Neural cell (in vitro differentiated cells): Measurements from ENCODE around the gene DUSP7. TPM values are rescaled to one million over a fixed set of nuclear protein-coding genes. Genes with fewer than 3 reads are reported as not detected.

Source experiments
- H2AFZ ChIP-seq: fragments of 200-600, 300-800 bp; sonication (generic), shearing (Covaris generic); 2 replicates; pipeline ENCODE4 v1.6.0; 2014; ENCODE audit warnings: low read depth, mild to moderate bottlenecking, antibody characterized with exemption, low read length, moderate library complexity
- H3F3A ChIP-seq: fragments of 200-600 bp; shearing (Covaris generic); 2 replicates; pipeline ENCODE4 v1.6.1; 2016; ENCODE audit warnings: mild to moderate bottlenecking, moderate library complexity, mixed read lengths, antibody characterized with exemption, low read length; ENCODE audit not compliant: insufficient read depth, poor library complexity, severe bottlenecking
- H3K27ac ChIP-seq: fragments of 200-600, 300-800 bp; sonication (generic), shearing (Covaris generic); 2 replicates; pipeline ENCODE4 v1.5.1; 2014; ENCODE audit warnings: mild to moderate bottlenecking, low read length, moderate library complexity
- H3K27me3 ChIP-seq: fragments of 300-800, 200-600 bp; sonication (generic), shearing (Covaris generic); 2 replicates; pipeline ENCODE4 v1.6.0; 2014; ENCODE audit warnings: mild to moderate bottlenecking, low read depth, low read length, moderate library complexity; ENCODE audit not compliant: insufficient read depth
- H3K36me3 ChIP-seq: fragments of 300-800, 200-600 bp; sonication (generic), shearing (Covaris generic); 2 replicates; pipeline ENCODE4 v1.5.1; 2014; ENCODE audit warnings: mild to moderate bottlenecking, antibody characterized with exemption, low read length, moderate library complexity; ENCODE audit not compliant: insufficient read depth
- H3K4me2 ChIP-seq: fragments of 300-800, 200-600 bp; sonication (generic), shearing (Covaris generic); 2 replicates; pipeline ENCODE4 v1.6.0; 2014; ENCODE audit warnings: mild to moderate bottlenecking, low read length
- H3K4me3 ChIP-seq: fragments of 300-800, 200-600 bp; sonication (generic), shearing (Covaris generic); 2 replicates; pipeline ENCODE4 v1.5.1; 2014; ENCODE audit warnings: mild to moderate bottlenecking, low read length, moderate library complexity
- H3K79me2 ChIP-seq: fragments of 200-600 bp; shearing (Covaris generic); replicated peaks from 2 replicates; pipeline ENCODE4 v1.6.0; 2014; ENCODE audit warnings: mild to moderate bottlenecking, low read length, moderate library complexity; ENCODE audit not compliant: insufficient read depth
- H3K9ac ChIP-seq: fragments of 300-800, 200-600 bp; sonication (generic), shearing (Covaris generic); 2 replicates; pipeline ENCODE4 v1.6.1; 2016; ENCODE audit warnings: mild to moderate bottlenecking, low read length, mixed read lengths
- H3K9me2 ChIP-seq: fragments of 200-600 bp; shearing (Covaris generic); 2 replicates; pipeline ENCODE4 v1.6.1; 2016; ENCODE audit warnings: mild to moderate bottlenecking, low read length, mixed read lengths; ENCODE audit not compliant: insufficient read depth
- H3K9me3 ChIP-seq: fragments of 200-600, 300-800 bp; sonication (generic), shearing (Covaris generic); 2 replicates; pipeline ENCODE4 v1.6.1; 2016; ENCODE audit warnings: mild to moderate bottlenecking, mixed run types, low read length, moderate library complexity, mixed read lengths
- H4K20me1 ChIP-seq: fragments of 200-600 bp; shearing (Covaris generic); 2 replicates; pipeline ENCODE4 v1.6.1; 2016; ENCODE audit warnings: mild to moderate bottlenecking, mixed run types; ENCODE audit not compliant: insufficient read depth
- CTCF ChIP-seq: fragments of 450-650 bp; IDR thresholded peaks from 2 replicates; pipeline ENCODE4 v1.5.1; 2014; ENCODE audit warnings: antibody characterized with exemption, mild to moderate bottlenecking, moderate library complexity; ENCODE audit not compliant: poor library complexity, severe bottlenecking
- EP300 ChIP-seq: fragments of 450-650 bp; conservative IDR thresholded peaks from 2 replicates; pipeline ENCODE4 v1.6.1; 2014; ENCODE audit warnings: antibody characterized with exemption, mild to moderate bottlenecking, moderate library complexity; ENCODE audit not compliant: poor library complexity, severe bottlenecking
- EZH2 ChIP-seq: fragments of 200-600, 300-800 bp; shearing (Covaris generic), sonication (generic); IDR thresholded peaks from 2 replicates; pipeline ENCODE4 v1.6.1; 2014; ENCODE audit warnings: antibody characterized with exemption, low read length, borderline replicate concordance, mild to moderate bottlenecking; ENCODE audit not compliant: insufficient read depth, poor library complexity, severe bottlenecking
- MXI1 ChIP-seq: fragments of 450-650 bp; conservative IDR thresholded peaks from 2 replicates; pipeline ENCODE4 v1.6.1; 2014; ENCODE audit warnings: antibody characterized with exemption, mild to moderate bottlenecking; ENCODE audit not compliant: poor library complexity, severe bottlenecking
- POLR2AphosphoS5 ChIP-seq: IDR thresholded peaks from 2 replicates; pipeline ENCODE4 v1.6.1; 2012
- RAD21 ChIP-seq: fragments of 450-650 bp; conservative IDR thresholded peaks from 2 replicates; pipeline ENCODE4 v1.6.1; 2014; ENCODE audit warnings: antibody characterized with exemption, mild to moderate bottlenecking, moderate library complexity
- REST ChIP-seq: IDR thresholded peaks from 2 replicates; pipeline ENCODE4 v1.6.1; 2012; ENCODE audit warnings: borderline replicate concordance
- SMC3 ChIP-seq: fragments of 450-650 bp; conservative IDR thresholded peaks from 2 replicates; pipeline ENCODE4 v1.6.1; 2014; ENCODE audit warnings: antibody characterized with exemption, mild to moderate bottlenecking, moderate library complexity; ENCODE audit not compliant: poor library complexity
- TAF1 ChIP-seq: IDR thresholded peaks from 2 replicates; pipeline ENCODE4 v1.6.1; 2012; ENCODE audit warnings: low read depth
- polyA plus RNA-seq: library from polyadenylated mRNA; depleted of rRNA; stranded (reverse); fragments of >200 nt; gene quantifications from 2 replicates; pipeline ENCODE4 v1.2.3, GENCODE V29; 2014

DUSP7 gene
- polyA plus RNA-seq, 1 donor from 2014 or later = 8.5 TPM

- no peaks in the 10 kb centered on the region for H3K9me3 ChIP-seq
- H3F3A ChIP-seq = no peaks in the 10 kb centered on the region
- no peaks in the 10 kb centered on the region for H3K36me3 ChIP-seq
- no peak overlapping the region for H3K4me3 ChIP-seq
- H3K9ac ChIP-seq = no peak overlapping the region
- no peaks in the 10 kb centered on the region for H3K27me3 ChIP-seq
- H3K9me2 ChIP-seq = no peaks in the 10 kb centered on the region
- no peak overlapping the region for H3K27ac ChIP-seq
- no peaks in the 10 kb centered on the region for H4K20me1 ChIP-seq
- no peaks in the 10 kb centered on the region for H3K79me2 ChIP-seq
- H3K4me2 ChIP-seq = no peak overlapping the region
- TF ChIP-seq RAD21 (no peak), REST (no peak), TAF1 (no peak), MXI1 (no peak), EP300 (no peak), CTCF (no peak), EZH2 (no peak), SMC3 (no peak), POLR2AphosphoS5 (no peak)
- no peak overlapping the region for H2AFZ ChIP-seq
Measured at GRCh38 chr3:52019352-52020080, 36.9 kb downstream of the DUSP7 start.

- no peaks in the 10 kb centered on the region for H3K36me3 ChIP-seq
- no peak overlapping the region for H3K4me3 ChIP-seq
- no peak overlapping the region for H3K27ac ChIP-seq
- H3K27me3 ChIP-seq = no peaks in the 10 kb centered on the region
- no peaks in the 10 kb centered on the region for H3K9me3 ChIP-seq
- no peak overlapping the region for H2AFZ ChIP-seq
- no peak overlapping the region for H3K9ac ChIP-seq
- H4K20me1 ChIP-seq = no peaks in the 10 kb centered on the region
- H3K4me2 ChIP-seq = no peak overlapping the region
- no peak for TF ChIP-seq RAD21
- TF ChIP-seq REST = no peak
- no peak for TF ChIP-seq TAF1
- no peak for TF ChIP-seq CTCF
- no peak for TF ChIP-seq MXI1
- no peak for TF ChIP-seq EP300
- TF ChIP-seq POLR2AphosphoS5 = no peak
- no peak for TF ChIP-seq SMC3
- no peak for TF ChIP-seq EZH2
- no peaks in the 10 kb centered on the region for H3F3A ChIP-seq
- H3K79me2 ChIP-seq = no peaks in the 10 kb centered on the region
- H3K9me2 ChIP-seq = no peaks in the 10 kb centered on the region
Measured at GRCh38 chr3:52018319-52019000, 37.9 kb downstream of the DUSP7 start.
